Measurements from ENCODE around the gene SAMHD1. TPM values are rescaled to one million over a fixed set of nuclear protein-coding genes. Genes with fewer than 3 reads are reported as not detected.

Gene SAMHD1
- total and polyA plus RNA-seq, 2 of the 13 experiments (the other 11 are each of a cell fraction or from before 2014, with no cell fraction given) = 16.9 to 43.5 TPM

DNA sequence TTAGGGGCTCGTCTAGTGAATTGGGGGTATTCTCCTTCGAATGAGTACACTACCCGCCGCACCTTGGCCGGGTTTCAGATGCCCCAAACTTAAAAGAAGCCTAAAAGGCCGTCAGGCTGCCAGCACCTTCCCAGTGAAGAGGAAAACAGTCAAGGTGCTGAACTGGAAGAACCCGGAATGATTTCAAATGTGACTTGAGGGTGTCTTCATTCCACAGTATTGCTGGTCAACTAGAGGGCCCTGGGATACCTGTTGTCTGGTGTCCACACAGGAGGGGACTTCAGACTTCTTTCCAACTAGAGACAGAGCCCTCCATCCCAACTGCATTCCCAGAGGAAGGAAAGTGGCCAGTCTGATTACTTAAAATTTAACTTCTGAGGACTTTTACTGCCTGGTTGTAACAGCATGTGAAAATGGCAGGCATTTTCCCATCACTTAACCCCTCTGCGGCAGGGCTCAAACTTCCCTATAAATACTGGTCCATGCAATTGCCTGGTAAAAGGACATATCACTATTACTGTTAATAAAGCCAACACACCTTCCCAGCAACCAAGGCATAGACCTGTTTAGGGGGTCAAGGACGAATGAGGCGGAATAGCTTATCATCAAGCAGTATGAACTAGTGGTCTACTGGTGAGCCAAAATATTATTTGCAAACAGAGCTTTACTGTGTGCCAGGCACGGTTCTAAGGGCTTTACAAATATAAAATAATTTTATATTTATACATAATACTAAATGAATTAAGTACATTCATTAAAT, 651 bp upstream of the SAMHD1 start (continued):
- TF ChIP-seq, protein P1, sequence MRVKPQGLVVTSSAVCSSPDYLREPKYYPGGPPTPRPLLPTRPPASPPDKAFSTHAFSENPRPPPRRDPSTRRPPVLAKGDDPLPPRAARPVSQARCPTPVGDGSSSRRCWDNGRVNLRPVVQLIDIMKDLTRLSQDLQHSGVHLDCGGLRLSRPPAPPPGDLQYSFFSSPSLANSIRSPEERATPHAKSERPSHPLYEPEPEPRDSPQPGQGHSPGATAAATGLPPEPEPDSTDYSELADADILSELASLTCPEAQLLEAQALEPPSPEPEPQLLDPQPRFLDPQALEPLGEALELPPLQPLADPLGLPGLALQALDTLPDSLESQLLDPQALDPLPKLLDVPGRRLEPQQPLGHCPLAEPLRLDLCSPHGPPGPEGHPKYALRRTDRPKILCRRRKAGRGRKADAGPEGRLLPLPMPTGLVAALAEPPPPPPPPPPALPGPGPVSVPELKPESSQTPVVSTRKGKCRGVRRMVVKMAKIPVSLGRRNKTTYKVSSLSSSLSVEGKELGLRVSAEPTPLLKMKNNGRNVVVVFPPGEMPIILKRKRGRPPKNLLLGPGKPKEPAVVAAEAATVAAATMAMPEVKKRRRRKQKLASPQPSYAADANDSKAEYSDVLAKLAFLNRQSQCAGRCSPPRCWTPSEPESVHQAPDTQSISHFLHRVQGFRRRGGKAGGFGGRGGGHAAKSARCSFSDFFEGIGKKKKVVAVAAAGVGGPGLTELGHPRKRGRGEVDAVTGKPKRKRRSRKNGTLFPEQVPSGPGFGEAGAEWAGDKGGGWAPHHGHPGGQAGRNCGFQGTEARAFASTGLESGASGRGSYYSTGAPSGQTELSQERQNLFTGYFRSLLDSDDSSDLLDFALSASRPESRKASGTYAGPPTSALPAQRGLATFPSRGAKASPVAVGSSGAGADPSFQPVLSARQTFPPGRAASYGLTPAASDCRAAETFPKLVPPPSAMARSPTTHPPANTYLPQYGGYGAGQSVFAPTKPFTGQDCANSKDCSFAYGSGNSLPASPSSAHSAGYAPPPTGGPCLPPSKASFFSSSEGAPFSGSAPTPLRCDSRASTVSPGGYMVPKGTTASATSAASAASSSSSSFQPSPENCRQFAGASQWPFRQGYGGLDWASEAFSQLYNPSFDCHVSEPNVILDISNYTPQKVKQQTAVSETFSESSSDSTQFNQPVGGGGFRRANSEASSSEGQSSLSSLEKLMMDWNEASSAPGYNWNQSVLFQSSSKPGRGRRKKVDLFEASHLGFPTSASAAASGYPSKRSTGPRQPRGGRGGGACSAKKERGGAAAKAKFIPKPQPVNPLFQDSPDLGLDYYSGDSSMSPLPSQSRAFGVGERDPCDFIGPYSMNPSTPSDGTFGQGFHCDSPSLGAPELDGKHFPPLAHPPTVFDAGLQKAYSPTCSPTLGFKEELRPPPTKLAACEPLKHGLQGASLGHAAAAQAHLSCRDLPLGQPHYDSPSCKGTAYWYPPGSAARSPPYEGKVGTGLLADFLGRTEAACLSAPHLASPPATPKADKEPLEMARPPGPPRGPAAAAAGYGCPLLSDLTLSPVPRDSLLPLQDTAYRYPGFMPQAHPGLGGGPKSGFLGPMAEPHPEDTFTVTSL (CRISPR knock-in tag; IDR thresholded peaks at IDR 0.05; ENCODE audit: borderline replicate concordance) = peak; percentile 32; the same call in 1 of the 2 replicates
- TF ChIP-seq TBX3 (IDR thresholded peaks at IDR 0.05; ENCODE audit: borderline replicate concordance) (no peak), ZSCAN12 (CRISPR knock-in tag; IDR thresholded peaks at IDR 0.05) (no peak), GLMP (CRISPR knock-in tag; IDR thresholded peaks at IDR 0.05; ENCODE audit: borderline replicate concordance) (no peak), ZNF652 (CRISPR knock-in tag; IDR thresholded peaks at IDR 0.05; ENCODE audit: borderline replicate concordance, low read depth) (peak; percentile 73), SNAPC2 (CRISPR knock-in tag; IDR thresholded peaks at IDR 0.05) (0 out of 2 replicates have a peak, but pooled peaks have one; percentile 17), ZNF232 (CRISPR knock-in tag; IDR thresholded peaks at IDR 0.05; ENCODE audit: borderline replicate concordance) (0 out of 2 replicates have a peak, but pooled peaks have one; percentile 74), ZNF484 (CRISPR knock-in tag; IDR thresholded peaks at IDR 0.05; ENCODE audit: borderline replicate concordance, low read depth) (no peak), SMAD1 (CRISPR knock-in tag; IDR thresholded peaks at IDR 0.05; ENCODE audit: borderline replicate concordance, low read depth) (no peak), ZNF746 (CRISPR knock-in tag; IDR thresholded peaks at IDR 0.05) (no peak), ZNF724P (CRISPR knock-in tag; IDR thresholded peaks at IDR 0.05; ENCODE audit: borderline replicate concordance) (no peak), BRD4 (CRISPR knock-in tag; IDR thresholded peaks at IDR 0.05) (no peak), POLR2A (IDR thresholded peaks at IDR 0.05; ENCODE audit: insufficient read depth in 1 of 2, low read depth in 2 of 2, low read length in 2 of 2) (no peak), ZNF460 (CRISPR knock-in tag; IDR thresholded peaks at IDR 0.05; ENCODE audit: borderline replicate concordance) (no peak), AGO2 (optimal IDR thresholded peaks at IDR 0.05; ENCODE audit: low read depth, low read length) (no peak), DMAP1 (CRISPR knock-in tag; IDR thresholded peaks at IDR 0.05) (no peak), ZNF773 (CRISPR knock-in tag; IDR thresholded peaks at IDR 0.05; ENCODE audit: borderline replicate concordance) (0 out of 2 replicates have a peak, but pooled peaks have one; percentile 40)
- TF ChIP-seq, protein P2, sequence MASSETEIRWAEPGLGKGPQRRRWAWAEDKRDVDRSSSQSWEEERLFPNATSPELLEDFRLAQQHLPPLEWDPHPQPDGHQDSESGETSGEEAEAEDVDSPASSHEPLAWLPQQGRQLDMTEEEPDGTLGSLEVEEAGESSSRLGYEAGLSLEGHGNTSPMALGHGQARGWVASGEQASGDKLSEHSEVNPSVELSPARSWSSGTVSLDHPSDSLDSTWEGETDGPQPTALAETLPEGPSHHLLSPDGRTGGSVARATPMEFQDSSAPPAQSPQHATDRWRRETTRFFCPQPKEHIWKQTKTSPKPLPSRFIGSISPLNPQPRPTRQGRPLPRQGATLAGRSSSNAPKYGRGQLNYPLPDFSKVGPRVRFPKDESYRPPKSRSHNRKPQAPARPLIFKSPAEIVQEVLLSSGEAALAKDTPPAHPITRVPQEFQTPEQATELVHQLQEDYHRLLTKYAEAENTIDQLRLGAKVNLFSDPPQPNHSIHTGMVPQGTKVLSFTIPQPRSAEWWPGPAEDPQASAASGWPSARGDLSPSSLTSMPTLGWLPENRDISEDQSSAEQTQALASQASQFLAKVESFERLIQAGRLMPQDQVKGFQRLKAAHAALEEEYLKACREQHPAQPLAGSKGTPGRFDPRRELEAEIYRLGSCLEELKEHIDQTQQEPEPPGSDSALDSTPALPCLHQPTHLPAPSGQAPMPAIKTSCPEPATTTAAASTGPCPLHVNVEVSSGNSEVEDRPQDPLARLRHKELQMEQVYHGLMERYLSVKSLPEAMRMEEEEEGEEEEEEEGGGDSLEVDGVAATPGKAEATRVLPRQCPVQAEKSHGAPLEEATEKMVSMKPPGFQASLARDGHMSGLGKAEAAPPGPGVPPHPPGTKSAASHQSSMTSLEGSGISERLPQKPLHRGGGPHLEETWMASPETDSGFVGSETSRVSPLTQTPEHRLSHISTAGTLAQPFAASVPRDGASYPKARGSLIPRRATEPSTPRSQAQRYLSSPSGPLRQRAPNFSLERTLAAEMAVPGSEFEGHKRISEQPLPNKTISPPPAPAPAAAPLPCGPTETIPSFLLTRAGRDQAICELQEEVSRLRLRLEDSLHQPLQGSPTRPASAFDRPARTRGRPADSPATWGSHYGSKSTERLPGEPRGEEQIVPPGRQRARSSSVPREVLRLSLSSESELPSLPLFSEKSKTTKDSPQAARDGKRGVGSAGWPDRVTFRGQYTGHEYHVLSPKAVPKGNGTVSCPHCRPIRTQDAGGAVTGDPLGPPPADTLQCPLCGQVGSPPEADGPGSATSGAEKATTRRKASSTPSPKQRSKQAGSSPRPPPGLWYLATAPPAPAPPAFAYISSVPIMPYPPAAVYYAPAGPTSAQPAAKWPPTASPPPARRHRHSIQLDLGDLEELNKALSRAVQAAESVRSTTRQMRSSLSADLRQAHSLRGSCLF (CRISPR knock-in tag; IDR thresholded peaks at IDR 0.05; ENCODE audit: borderline replicate concordance) = peak; percentile 17; the same call in 1 of the 2 replicates
